Measurements from ENCODE around the gene SMIM11.
A peak's percentile ranks its signal among the peaks of the same experiment; 100 is the strongest.
"Not testable (repeated sequence)": the region's sequence is repeated elsewhere in the genome, so short reads cannot be mapped to it uniquely, and the experiment has no call there.

Gene SMIM11, protein sequence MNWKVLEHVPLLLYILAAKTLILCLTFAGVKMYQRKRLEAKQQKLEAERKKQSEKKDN

DNA sequence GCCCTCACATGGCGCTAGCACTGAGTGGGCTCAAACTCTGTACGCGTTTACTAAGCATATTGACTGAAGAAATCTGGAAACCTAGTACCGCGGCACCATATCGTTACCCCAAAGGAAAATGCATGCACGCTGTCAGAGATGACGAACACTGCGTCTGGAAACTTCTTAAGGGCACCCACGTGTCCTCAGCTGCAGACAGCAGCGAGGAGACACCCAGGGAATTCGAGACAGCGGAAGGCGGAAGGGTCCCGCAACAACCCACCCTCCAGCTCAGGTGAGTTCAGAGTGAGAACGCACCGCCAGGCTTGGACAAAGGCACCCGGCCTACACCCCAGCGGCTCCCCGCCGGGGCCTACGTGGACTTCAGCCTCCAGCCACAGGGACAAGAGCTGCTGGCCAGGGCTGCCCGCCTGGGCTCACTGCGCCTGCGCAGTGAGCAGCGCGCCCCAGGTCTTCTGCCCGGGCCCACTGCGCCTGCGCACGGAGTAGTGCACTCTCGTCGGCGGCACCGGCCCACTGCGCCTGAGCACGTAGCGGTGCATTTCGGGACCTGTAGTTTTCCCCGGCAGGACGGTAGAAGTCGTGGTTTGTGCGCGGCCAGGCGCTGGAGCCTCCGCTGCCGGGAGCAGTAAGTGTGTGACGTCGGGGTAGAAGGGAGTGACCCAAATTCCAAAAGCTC, at the start of gene SMIM11:
SMIM11 (plus strand) TSS at position 568 of the 679 bp plus-strand sequence. CDS start 3,998 bp downstream, outside the sequence.
- not testable (repeated sequence) for H3K9me3 Mint-ChIP-seq, H3K4me3 Mint-ChIP-seq, H3K36me3 Mint-ChIP-seq, H3K27ac Mint-ChIP-seq, DNase-seq, H3K4me1 Mint-ChIP-seq, H3K27me3 Mint-ChIP-seq
- ATAC-seq (replicated peaks): peak; percentile 97 to 98

DNA sequence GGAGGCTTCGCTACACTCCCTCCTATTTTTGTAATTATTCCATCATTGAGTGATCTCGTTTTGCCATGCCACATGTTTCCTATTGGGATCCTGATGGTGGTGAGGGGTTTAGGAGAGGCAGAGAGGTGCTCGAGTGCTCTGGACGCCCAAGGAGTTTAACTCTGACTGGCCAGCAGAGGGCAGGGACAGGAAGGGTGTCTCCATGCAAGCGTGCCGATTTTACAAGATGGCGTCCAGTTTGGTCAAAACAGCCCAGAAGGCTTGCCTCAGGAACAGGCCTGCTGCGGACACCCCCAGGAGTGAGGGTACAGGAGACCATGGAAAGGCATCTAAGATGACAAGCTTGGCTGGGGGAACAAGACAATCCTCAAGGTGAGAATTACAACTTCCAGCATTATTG, 45.3 kb upstream of the SMIM11 start:
- H3K4me3 Mint-ChIP-seq: no peak overlapping the region
- peaks cover 4 to 16% of the 10 kb centered on the region in 2 donors for H3K27me3 Mint-ChIP-seq
- no peak overlapping the region for H3K27ac Mint-ChIP-seq
- no peaks in the 10 kb centered on the region for H3K4me1 Mint-ChIP-seq
- peaks cover 11% of the 10 kb centered on the region in 2 donors for H3K9me3 Mint-ChIP-seq
- DNase-seq (no peak), ATAC-seq (replicated peaks) (no peak)
- H3K36me3 Mint-ChIP-seq: peaks cover 0 to 7% of the 10 kb centered on the region in 2 donors

DNA sequence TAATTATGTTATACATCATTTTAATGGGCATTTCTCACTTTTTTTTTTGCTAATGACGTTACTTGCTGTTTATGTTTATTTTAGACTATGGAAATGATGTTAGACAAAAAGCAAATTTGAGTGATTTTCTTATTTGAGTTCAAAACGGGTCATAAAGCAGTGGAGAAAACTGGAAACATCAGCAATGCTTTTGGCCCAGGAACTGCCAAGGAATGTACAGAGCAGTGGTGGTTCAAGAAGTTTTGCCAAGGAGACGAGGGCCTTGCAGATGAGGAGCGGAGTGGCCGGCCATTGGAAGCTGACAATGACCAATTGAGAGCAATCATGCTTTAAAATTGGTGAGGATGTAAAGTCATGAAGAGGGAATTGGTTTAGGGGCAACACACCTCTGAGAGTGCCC, 43.6 kb upstream of the SMIM11 start:
- H3K36me3 Mint-ChIP-seq: peaks cover 0 to 7% of the 10 kb centered on the region in 2 donors
- no peak overlapping the region for H3K4me3 Mint-ChIP-seq
- H3K27me3 Mint-ChIP-seq: peaks cover 4 to 16% of the 10 kb centered on the region in 2 donors
- H3K9me3 Mint-ChIP-seq: peaks cover 11% of the 10 kb centered on the region in 2 donors
- H3K27ac Mint-ChIP-seq: no peak overlapping the region
- no peak for DNase-seq
- no peak for ATAC-seq (replicated peaks)
- no peaks in the 10 kb centered on the region for H3K4me1 Mint-ChIP-seq

DNA sequence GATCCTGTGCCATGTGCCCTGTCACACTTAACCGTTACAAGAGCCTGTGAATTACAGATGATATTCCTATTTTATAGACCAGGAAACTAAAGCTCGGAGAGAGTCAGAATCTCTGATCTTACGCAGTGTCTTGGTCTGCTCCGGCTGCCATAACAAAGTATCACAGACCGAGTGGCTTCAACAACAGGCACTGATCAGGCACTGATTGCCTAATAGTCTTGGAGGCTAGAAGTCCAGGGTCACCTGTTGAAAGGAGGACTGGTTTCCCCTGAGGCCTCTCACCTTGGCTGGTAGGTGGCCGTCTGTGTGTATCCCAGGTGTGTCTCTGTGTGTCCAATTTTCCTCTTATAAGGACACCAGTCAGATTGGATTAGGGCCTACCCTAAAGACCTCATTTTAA, 43.0 kb upstream of the SMIM11 start:
- Mint-ChIP-seq H3K36me3 (peaks cover 0 to 7% of the 10 kb centered on the region in 2 donors), H3K9me3 (peaks cover 11% of the 10 kb centered on the region in 2 donors), H3K27me3 (peaks cover 9 to 14% of the 10 kb centered on the region in 2 donors), H3K4me3 (no peak overlapping the region), H3K4me1 (no peaks in the 10 kb centered on the region), H3K27ac (no peak overlapping the region)
- ATAC-seq (replicated peaks) (no peak), DNase-seq (no peak)

- no peak for DNase-seq
- Mint-ChIP-seq H3K9me3 (peaks cover 11% of the 10 kb centered on the region in 2 donors), H3K4me3 (no peak overlapping the region), H3K27ac (no peak overlapping the region), H3K4me1 (no peaks in the 10 kb centered on the region), H3K27me3 (peaks cover 13% of the 10 kb centered on the region in 2 donors), H3K36me3 (peaks cover 0 to 7% of the 10 kb centered on the region in 2 donors)
- no peak for ATAC-seq (replicated peaks)
Observed at GRCh38 chr21:34333121-34333739, 42.1 kb upstream of the SMIM11 start.

GRCh38 chr21:34335316-34335715, 40.0 kb upstream of the SMIM11 start:
- DNase-seq (no peak), ATAC-seq (replicated peaks) (no peak)
- H3K9me3 Mint-ChIP-seq: no peaks in the 10 kb centered on the region
- H3K4me3 Mint-ChIP-seq: no peak overlapping the region
- no peaks in the 10 kb centered on the region for H3K36me3 Mint-ChIP-seq
- H3K4me1 Mint-ChIP-seq: no peaks in the 10 kb centered on the region
- no peak overlapping the region for H3K27ac Mint-ChIP-seq
- peaks cover 13% of the 10 kb centered on the region in 2 donors for H3K27me3 Mint-ChIP-seq

DNA sequence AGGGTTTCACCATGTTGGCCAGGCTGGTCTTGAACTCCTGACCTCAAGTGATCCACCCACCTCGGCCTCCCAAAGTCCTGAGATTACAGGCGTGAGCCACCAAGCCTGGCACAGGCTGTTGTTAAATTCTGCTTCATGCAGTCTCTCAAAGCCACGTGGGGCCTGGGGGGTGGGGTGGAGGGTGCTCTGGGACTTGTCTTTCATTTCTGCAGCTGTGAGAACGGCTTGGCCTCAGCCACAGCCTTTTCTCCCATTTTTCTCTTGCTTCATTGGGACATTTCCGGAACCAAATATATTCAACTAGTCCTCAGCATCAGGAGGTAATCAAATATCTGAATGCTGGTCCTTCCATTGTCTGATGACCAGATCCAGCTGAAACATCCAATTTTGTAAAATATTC, 39.1 kb upstream of the SMIM11 start:
- no peak for DNase-seq
- ATAC-seq (replicated peaks): no peak
- peaks cover 13% of the 10 kb centered on the region in 2 donors for H3K27me3 Mint-ChIP-seq
- no peak overlapping the region for H3K4me3 Mint-ChIP-seq
- H3K4me1 Mint-ChIP-seq: no peaks in the 10 kb centered on the region
- H3K9me3 Mint-ChIP-seq: no peaks in the 10 kb centered on the region
- no peaks in the 10 kb centered on the region for H3K36me3 Mint-ChIP-seq
- H3K27ac Mint-ChIP-seq: no peak overlapping the region

- H3K36me3 Mint-ChIP-seq: no peaks in the 10 kb centered on the region
- ATAC-seq (replicated peaks) (no peak), DNase-seq (no peak)
- peaks cover 13% of the 10 kb centered on the region in 2 donors for H3K27me3 Mint-ChIP-seq
- H3K4me1 Mint-ChIP-seq: no peaks in the 10 kb centered on the region
- H3K9me3 Mint-ChIP-seq: no peaks in the 10 kb centered on the region
- H3K27ac Mint-ChIP-seq: no peak overlapping the region
- H3K4me3 Mint-ChIP-seq: no peak overlapping the region
Observed at GRCh38 chr21:34336756-34337391, 38.4 kb upstream of the SMIM11 start.

GRCh38 chr21:34337741-34338140, 37.6 kb upstream of the SMIM11 start:
- no peak overlapping the region for H3K4me3 Mint-ChIP-seq
- ATAC-seq (replicated peaks) (no peak), DNase-seq (no peak)
- H3K27ac Mint-ChIP-seq: no peak overlapping the region
- H3K9me3 Mint-ChIP-seq: no peaks in the 10 kb centered on the region
- no peaks in the 10 kb centered on the region for H3K36me3 Mint-ChIP-seq
- peaks cover 13% of the 10 kb centered on the region in 2 donors for H3K27me3 Mint-ChIP-seq
- no peaks in the 10 kb centered on the region for H3K4me1 Mint-ChIP-seq

DNA sequence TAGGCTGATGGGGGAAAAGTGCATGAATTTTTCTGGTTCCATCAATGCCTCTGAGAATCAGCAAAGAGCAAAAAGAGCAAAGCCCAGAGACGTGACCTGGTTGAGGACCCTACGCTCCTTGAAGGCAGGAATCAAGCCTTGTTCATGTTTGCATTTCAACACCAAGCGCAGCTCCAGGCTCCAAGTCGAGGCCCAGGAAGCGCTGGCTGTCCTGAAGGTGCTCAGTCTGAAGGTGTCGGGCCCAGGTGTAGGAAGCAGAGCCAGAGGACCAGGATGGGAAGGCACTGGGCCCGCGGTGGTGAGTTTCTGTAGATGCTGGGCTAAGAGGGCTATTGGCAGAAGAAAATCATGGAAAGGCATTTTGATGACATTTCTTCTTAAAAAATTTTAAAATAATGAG, 37.1 kb upstream of the SMIM11 start:
- ATAC-seq (replicated peaks): no peak
- Mint-ChIP-seq H3K36me3 (no peaks in the 10 kb centered on the region), H3K27me3 (peaks cover 13% of the 10 kb centered on the region in 2 donors), H3K4me3 (no peak overlapping the region), H3K9me3 (no peaks in the 10 kb centered on the region), H3K4me1 (no peaks in the 10 kb centered on the region), H3K27ac (no peak overlapping the region)
- no peak for DNase-seq

DNA sequence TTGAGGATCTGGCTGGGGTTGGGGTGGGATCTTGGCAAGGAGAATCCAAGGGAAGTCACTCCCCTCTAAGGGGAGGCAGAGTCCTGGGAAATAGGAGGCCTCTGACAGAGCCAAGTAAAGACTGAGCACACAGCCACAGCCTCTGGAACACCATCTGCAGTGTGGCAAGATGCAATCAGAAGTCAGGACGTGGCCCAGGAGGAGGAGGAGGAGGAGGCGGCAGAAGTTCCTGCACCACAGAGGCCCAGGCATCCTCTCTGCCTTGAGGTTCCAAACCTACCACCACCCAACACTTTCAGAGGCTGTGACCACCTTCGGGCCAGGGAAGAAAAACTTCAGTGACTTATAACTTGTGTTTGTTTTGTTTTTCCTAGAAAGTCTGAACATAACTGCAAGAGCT, 35.2 kb upstream of the SMIM11 start:
- Mint-ChIP-seq H3K36me3 (no peaks in the 10 kb centered on the region), H3K4me1 (no peaks in the 10 kb centered on the region), H3K27ac (no peak overlapping the region), H3K4me3 (no peak overlapping the region), H3K9me3 (no peaks in the 10 kb centered on the region), H3K27me3 (peaks cover 13 to 15% of the 10 kb centered on the region in 2 donors)
- DNase-seq: no peak
- ATAC-seq (replicated peaks): no peak

DNA sequence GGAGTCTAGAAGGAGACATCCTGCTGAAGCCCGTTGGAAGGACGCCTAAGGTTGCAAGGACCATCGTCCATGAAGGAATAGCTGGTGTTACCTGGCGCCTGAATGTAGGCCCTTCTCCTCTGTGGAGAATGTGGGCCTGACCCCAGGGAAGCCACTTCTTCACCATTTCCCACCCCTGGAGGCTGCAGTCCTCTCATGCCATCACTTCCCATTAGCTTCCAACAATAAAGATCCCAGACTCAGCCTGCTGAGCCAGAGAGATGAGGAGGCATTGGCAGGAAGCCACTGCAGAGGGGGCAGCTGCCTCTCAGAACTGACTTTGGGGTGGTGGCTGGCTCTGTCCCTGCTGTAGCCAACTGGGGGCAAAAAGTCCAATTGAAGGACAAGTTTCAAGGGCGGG, 32.8 kb upstream of the SMIM11 start:
- H3K4me3 Mint-ChIP-seq: no peak overlapping the region
- H3K4me1 Mint-ChIP-seq: no peaks in the 10 kb centered on the region
- H3K36me3 Mint-ChIP-seq: no peaks in the 10 kb centered on the region
- no peaks in the 10 kb centered on the region for H3K9me3 Mint-ChIP-seq
- peaks cover 9 to 20% of the 10 kb centered on the region in 2 donors for H3K27me3 Mint-ChIP-seq
- H3K27ac Mint-ChIP-seq: no peak overlapping the region
- ATAC-seq (replicated peaks) (no peak), DNase-seq (no peak)

DNA sequence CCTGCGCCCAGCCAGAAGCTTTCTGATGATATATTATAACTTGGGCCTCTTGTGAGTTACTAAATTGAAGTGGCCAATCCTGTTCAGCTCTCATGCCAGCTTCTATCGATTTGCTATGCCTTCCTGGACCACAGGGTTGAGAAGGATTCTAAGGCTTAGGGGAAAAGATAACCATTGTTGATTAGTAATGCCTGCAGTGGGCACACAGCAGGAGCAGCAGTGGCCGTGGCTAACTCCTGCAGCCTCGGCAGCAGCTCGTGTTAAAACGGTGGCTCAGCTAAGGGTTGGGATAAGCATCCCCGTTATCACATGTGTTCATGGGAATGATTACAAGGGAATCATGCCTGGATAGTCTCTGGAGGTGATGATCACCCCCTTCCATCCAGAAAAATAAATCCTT, 32.0 kb upstream of the SMIM11 start:
- Mint-ChIP-seq H3K36me3 (no peaks in the 10 kb centered on the region), H3K4me3 (no peak overlapping the region), H3K27ac (no peak overlapping the region), H3K27me3 (peaks cover 7 to 19% of the 10 kb centered on the region in 2 donors), H3K9me3 (no peaks in the 10 kb centered on the region), H3K4me1 (peaks cover 0 to 6% of the 10 kb centered on the region in 2 donors)
- DNase-seq (no peak), ATAC-seq (replicated peaks) (no peak)

DNA sequence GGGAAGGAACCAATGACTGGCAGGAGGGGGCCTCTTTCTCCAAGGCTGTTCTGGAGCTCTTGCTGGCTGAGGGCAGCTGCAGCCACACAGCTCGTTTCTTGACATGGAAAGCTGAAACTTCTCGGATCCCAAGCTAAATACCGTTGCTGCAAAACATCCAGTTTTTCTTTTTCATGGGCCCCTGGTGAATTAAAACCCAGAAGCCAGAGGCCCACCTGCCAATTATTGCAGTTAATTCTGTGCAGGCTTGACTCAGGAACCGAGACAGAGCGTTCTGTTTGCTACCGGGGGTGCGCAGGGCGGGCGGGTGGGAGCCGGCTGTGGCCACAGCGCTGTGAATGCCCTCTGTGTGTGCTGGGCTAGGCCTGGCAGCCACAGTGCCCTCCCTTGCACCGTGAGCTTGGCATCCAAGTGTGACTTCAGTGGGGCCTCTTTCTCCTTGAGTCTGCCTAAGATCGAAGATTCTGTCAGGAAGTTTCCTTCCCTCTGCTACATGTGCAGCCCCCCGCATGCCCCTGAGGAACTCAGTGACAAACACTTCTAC, 31.4 kb upstream of the SMIM11 start:
- Mint-ChIP-seq H3K4me3 (no peak overlapping the region), H3K36me3 (no peaks in the 10 kb centered on the region), H3K9me3 (no peaks in the 10 kb centered on the region), H3K27me3 (peaks cover 7 to 19% of the 10 kb centered on the region in 2 donors), H3K27ac (no peak overlapping the region), H3K4me1 (peaks cover 0 to 6% of the 10 kb centered on the region in 2 donors)
- ATAC-seq (replicated peaks): no peak
- DNase-seq: no peak

Measured in stimulated activated naive B cell treated with anti-CD40 and anti-IgM and Interleukin-4, amounts not matched to agents 10 μg/mL and 1 μg/mL and 100 μg/mL, for 72 hours (primary cell).